GM12865 (cell line): ENCODE data around the gene SLC27A3.

Experiments
- DNase-seq: peaks from one replicate; pipeline ENCODE4 v3.0.0; 2010; ENCODE audit warnings: low read depth
- H3K4me3 ChIP-seq: 2 replicates; pipeline ENCODE4 v1.5.1; 2011; ENCODE audit warnings: mild to moderate bottlenecking, low read depth, low read length, control low read depth
- TF ChIP-seq, protein P1 (sequence below): IDR thresholded peaks from 2 replicates; pipeline ENCODE4 v1.5.1; 2011; ENCODE audit warnings: low read length, control low read depth, low read depth, inconsistent platforms; ENCODE audit not compliant: insufficient read depth; ENCODE audit errors: missing control alignments

Gene SLC27A3

DNA sequence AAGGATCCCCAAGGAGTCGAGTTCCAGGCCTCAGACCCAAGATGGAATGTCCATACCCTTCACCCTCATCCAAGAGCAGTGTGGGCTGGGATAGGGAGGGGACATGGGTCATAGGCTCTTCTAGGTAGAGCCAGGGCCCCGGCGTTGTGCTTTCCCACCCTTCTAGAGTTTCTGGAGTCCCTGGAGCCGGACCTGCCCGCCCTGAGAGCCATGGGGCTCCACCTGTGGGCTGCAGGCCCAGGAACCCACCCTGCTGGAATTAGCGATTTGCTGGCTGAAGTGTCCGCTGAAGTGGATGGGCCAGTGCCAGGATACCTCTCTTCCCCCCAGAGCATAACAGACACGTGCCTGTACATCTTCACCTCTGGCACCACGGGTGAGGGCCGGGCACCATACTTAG, 1.1 kb downstream of the SLC27A3 start:
- peak overlapping the region; percentile 83 for H3K4me3 ChIP-seq
- TF ChIP-seq, protein P1, sequence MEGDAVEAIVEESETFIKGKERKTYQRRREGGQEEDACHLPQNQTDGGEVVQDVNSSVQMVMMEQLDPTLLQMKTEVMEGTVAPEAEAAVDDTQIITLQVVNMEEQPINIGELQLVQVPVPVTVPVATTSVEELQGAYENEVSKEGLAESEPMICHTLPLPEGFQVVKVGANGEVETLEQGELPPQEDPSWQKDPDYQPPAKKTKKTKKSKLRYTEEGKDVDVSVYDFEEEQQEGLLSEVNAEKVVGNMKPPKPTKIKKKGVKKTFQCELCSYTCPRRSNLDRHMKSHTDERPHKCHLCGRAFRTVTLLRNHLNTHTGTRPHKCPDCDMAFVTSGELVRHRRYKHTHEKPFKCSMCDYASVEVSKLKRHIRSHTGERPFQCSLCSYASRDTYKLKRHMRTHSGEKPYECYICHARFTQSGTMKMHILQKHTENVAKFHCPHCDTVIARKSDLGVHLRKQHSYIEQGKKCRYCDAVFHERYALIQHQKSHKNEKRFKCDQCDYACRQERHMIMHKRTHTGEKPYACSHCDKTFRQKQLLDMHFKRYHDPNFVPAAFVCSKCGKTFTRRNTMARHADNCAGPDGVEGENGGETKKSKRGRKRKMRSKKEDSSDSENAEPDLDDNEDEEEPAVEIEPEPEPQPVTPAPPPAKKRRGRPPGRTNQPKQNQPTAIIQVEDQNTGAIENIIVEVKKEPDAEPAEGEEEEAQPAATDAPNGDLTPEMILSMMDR = no peak
- no peak for DNase-seq

DNA sequence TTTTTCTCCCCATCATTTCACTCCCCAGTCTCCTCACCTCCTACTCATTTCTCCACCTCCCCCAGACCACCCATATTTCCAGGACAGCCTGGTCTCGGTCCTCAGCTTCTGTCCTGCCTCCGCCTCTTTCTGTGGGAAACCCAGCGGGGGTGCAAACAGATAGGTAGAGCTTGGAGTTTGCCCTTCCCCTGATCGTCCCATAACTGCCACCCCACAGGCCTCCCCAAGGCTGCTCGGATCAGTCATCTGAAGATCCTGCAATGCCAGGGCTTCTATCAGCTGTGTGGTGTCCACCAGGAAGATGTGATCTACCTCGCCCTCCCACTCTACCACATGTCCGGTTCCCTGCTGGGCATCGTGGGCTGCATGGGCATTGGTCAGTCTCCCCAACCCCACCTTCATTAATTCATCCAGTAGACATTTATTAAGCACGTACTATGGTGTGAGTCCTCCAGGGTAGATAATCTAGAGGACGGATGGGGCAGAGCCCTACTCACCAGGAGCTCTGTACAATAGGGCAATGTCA, 1.7 kb downstream of the SLC27A3 start:
- TF ChIP-seq, protein P1 = no peak
- no peak for DNase-seq
- H3K4me3 ChIP-seq = no peak overlapping the region

DNA sequence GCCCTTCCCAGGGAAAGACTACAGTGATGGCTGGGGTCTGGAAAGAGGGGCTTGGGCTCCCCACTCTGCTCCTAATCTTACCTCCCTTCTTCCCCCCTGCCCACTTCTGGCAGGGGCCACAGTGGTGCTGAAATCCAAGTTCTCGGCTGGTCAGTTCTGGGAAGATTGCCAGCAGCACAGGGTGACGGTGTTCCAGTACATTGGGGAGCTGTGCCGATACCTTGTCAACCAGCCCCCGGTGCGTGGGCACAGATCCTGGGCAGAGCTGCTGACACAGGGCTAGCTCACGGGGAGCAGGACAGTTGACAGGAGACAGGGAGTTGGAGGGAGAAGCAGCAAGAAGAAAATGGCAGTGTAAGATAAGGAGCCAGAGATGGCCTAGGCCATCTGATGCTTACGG, 2.4 kb downstream of the SLC27A3 start:
- TF ChIP-seq, protein P1 = no peak
- H3K4me3 ChIP-seq = no peak overlapping the region
- DNase-seq = no peak

DNA sequence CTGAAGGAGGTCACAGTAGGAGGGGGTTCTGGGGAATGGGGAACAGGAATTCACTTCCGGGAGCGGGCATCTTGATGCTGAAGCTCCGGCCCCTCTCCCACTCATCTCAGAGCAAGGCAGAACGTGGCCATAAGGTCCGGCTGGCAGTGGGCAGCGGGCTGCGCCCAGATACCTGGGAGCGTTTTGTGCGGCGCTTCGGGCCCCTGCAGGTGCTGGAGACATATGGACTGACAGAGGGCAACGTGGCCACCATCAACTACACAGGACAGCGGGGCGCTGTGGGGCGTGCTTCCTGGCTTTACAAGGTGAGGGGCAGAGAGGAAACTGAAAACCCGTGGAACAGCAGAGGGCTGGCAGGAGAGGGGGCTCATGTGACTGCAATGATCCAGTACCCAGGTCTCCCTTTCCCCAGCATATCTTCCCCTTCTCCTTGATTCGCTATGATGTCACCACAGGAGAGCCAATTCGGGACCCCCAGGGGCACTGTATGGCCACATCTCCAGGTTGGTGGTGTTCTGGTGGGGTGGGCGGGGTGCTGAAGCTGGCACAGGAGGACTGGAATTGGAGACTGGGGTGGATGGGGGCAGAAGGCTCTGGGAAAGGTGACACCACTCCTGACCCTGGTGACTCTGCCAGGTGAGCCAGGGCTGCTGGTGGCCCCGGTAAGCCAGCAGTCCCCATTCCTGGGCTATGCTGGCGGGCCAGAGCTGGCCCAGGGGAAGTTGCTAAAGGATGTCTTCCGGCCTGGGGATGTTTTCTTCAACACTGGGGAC, 3.0 kb downstream of the SLC27A3 start:
- TF ChIP-seq, protein P1 = no peak
- H3K4me3 ChIP-seq = no peak overlapping the region
- no peak for DNase-seq

DNA sequence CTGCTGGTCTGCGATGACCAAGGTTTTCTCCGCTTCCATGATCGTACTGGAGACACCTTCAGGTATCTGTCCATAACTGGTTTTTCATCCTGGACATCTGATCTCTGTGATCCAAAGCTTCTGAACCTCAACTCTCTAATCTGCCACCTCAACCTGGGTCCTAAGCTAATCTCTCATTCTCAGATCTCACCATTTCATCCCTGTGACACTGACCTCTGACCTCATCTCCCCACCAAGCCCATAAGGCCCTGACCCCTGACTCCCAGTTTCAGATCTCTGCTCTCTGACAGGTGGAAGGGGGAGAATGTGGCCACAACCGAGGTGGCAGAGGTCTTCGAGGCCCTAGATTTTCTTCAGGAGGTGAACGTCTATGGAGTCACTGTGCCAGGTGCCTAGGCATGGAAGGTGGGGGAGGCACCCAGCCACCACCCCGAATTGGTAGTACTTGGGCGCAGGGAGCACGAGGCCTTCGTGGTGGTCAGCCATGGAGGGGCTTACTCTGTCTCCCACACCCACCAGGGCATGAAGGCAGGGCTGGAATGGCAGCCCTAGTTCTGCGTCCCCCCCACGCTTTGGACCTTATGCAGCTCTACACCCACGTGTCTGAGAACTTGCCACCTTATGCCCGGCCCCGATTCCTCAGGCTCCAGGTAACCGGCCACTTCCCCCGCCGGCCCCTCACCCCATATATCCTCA, 3.8 kb downstream of the SLC27A3 start:
- no peak overlapping the region for H3K4me3 ChIP-seq

DNA sequence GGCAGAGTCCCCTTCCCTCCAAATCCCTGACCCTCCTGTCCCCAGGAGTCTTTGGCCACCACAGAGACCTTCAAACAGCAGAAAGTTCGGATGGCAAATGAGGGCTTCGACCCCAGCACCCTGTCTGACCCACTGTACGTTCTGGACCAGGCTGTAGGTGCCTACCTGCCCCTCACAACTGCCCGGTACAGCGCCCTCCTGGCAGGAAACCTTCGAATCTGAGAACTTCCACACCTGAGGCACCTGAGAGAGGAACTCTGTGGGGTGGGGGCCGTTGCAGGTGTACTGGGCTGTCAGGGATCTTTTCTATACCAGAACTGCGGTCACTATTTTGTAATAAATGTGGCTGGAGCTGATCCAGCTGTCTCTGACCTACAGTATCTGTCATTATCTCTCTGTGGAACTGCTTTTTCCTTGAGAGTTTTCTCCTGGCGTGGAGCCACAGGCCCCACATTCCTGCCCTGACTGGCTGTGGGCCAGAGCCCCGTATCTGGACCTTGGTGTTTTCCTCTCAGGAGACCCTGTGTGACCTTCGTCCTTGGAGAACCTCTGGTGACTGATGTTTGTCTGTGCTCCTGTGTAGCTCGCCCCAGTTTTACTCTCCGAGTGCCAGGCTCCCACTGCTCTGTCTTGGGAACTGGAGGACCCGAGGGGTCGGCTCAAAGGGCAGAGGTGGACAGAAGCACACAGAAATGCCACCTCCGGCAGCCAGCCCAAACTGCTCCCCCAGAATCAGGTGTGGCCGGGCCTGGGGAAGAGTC, 4.8 kb downstream of the SLC27A3 start:
- H3K4me3 ChIP-seq = no peak overlapping the region
- TF ChIP-seq, protein P1 = no peak
- DNase-seq = no peak

More for the DNA sequence above, 3.8 kb downstream of the SLC27A3 start:
- TF ChIP-seq, protein P1 = no peak
- DNase-seq = no peak
